Measurements from ENCODE around the gene BRAP.
"Not testable (repeated sequence)": the region's sequence is repeated elsewhere in the genome, so short reads cannot be mapped to it uniquely, and the experiment has no call there.

The BRAP gene

GRCh38 chr12:111685811-111686573, at the start of gene BRAP, which contains the start of gene ACAD10:
TSS of gene BRAP (minus strand) at chr12:111685956. CDS start at chr12:111685792, 164 bp downstream.
TSS of gene ACAD10 (plus strand) at chr12:111686053. CDS start at chr12:111692710, 6,657 bp downstream.
- DNase-seq, result peak; percentile 80 to 92

- DNase-seq, result no peak
Observed at GRCh38 chr12:111733340-111733915, 47.7 kb upstream of the BRAP start.

DNA sequence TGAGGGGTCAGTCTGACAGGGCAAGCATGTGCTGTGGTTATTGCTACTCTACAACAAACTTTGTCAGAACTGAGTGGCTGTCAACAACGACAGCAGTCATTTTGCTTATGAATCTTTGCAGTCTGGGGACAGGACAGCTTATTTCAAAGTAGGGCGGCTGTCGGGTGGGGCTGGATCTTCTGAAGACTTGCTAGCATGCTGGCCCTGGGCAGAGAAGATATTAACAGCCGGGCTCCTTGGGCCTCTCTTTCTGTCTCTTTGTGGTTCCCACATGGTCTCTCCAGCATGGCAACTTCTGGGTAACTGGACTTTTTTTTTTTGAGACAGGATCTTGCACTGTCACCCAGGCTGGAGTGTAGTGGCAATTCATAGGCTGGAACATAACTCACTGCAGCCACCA, 47.0 kb upstream of the BRAP start:
- no peak for DNase-seq

DNA sequence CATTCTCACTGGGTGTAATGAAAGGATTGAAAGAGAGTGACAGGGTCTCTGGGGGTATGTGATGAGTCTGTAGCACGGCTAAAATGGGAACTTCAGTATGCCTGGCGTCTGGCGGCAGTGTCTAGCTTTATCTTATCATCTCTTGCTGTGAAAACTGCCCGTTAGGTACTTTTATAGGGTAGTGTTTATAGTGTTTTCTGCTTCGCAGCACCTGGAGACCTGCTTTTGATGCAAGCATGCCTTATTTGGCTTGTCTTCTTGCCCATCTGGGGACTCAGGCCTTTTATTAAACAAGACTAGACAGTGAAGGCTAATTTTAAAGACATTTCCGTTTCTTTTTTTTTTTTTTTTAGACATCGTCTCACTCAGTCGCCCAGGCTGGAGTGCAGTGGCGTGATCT, 44.7 kb upstream of the BRAP start:
- DNase-seq, result no peak

DNA sequence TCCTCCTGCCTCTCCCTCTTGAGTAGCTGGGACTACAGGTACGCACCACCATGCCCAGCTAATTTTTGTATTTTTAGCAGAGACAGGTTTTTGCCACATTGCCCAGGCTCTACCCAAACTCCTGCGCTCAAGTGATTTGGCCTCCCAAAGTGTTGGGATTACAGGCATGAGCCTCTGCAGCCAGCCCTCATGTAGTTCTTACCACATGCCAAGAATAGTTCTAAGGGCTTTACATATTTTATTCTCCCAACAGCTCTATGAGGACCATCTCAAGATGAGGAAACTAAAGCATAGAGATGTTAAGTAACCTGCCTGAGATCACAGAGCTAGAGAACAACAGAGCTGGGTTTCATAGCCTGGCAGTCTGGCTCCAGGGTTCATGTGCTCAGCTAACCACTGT, 43.0 kb upstream of the BRAP start:
- DNase-seq, result no peak

DNA sequence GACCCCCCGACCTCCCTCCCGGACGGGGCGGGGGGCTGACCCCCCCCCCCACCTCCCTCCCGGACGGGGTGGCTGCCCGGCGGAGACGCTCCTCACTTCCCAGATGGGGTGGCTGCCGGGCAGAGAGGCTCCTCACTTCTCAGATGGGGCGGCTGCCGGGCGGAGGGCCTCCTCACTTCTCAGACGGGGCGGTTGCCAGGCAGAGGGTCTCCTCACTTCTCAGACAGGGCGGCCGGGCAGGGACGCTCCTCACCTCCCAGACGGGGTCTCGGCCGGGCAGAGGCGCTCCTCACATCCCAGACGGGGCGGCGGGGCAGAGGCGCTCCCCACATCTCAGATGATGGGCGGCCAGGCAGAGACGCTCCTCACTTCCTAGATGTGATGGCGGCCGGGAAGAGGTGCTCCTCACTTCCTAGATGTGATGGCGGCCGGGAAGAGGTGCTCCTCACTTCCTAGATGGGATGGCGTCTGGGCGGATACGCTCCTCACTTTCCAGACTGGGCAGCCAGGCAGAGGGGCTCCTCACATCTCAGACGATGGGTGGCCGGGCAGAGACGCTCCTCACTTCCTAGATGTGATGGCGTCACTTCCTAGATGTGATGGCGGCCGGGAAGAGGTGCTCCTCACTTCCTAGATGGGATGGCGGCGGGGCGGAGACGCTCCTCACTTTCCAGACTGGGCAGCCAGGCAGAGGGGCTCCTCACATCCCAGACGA, 38.0 kb upstream of the BRAP start:
- not testable (repeated sequence) for DNase-seq

- no peak for DNase-seq
Observed at GRCh38 chr12:111720457-111720856, 34.7 kb upstream of the BRAP start.

GRCh38 chr12:111719316-111719715, 33.6 kb upstream of the BRAP start:
- not testable (repeated sequence) for DNase-seq

GRCh38 chr12:111715279-111715678, 29.5 kb upstream of the BRAP start:
- DNase-seq, result peak in 1 of 2 experiments; percentile 7

DNA sequence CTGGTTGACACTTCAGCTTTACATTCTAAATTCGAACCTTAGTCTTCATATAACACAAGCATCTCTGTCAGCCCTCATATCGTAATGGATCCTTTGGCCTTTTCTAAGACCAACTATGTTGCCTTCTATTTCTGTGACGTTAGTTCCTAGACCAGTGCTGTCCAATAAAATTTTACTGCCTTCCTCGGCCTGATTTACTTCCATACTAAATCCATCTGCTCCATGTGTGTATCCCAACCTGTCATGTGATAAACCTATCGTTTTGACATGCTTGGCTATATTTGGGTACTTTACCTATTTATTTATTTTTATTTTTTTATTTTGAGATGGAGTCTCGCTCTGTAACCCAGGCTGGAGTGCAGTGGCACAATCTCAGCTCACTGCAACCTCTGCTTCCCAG, 20.4 kb upstream of the BRAP start:
- DNase-seq, result no peak

GRCh38 chr12:111705672-111706071, 19.9 kb upstream of the BRAP start:
- DNase-seq, result no peak

DNA sequence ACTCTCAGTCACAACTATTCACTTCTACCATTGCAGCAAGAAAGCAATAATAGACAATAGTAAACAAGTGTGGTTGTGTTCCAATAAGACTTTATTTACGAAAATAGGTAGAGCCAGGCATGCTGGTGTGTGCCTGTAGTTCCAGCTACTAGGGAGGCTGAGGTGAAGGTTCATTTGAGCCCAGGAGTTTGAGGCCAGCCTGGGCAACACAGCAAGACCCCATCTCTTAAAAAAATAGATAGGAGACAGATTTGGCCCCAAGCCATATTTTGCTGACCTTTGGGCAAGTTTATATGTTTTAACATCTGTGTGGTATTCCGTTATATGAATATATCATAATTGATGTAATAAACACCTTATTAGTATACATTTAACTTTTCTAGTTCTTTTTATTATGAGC, 14.2 kb upstream of the BRAP start:
- DNase-seq, result no peak

- DNase-seq, result no peak
Observed at GRCh38 chr12:111693818-111694217, 8.1 kb upstream of the BRAP start.

DNA sequence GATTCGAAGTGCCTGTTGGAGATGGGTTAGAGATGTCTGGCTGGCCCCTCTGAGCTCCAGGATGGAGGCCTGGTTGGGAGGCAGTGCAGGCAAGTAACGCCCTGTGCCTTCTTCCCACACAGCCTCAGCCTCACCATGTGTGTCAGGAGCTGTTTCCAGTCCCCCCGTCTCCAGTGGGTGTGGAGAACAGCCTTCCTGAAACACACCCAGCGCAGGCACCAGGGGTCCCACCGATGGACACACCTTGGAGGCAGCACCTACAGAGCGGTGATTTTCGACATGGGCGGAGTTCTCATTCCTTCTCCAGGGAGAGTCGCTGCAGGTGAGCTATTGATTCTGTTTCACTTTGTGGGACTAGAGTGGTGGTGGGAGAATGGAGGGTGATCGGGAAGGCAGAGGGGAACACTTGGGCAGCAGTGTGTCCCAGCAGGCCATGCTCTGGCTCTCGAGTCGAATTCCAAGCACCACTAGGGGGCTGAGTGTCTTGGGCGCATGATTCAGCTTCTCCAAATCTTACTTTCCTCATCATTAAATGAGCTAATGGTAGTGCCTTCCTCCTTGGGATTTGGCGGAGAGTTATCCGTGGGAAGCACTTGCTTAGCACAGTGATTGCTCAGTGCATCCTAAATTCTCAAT, 6.9 kb upstream of the BRAP start:
- DNase-seq, result no peak

GRCh38 chr12:111691262-111691661, 5.5 kb upstream of the BRAP start:
- DNase-seq, result no peak

DNA sequence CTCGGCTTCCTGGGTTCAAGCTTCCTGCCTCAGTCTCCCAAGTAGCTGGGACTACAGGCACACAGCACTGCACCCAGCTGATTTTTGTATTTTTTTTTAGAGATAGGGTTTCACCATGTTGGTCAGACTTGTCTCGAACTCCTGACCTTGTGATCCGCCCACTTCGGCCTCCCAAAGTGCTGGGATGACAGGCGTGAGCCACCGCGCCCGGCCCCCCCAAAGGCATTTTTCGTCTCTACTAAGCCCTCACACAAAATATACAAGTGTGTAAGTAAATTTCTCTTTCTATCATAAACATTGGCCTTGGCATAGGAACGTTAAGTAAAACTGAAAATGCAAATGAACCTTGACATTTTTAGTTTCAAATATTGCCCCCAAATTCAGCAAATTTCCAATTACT, 2.2 kb upstream of the BRAP start:
- no peak for DNase-seq

GRCh38 chr12:111687255-111687654, 1.5 kb upstream of the BRAP start:
- peak in 1 of 2 experiments; percentile 8 for DNase-seq

DNA sequence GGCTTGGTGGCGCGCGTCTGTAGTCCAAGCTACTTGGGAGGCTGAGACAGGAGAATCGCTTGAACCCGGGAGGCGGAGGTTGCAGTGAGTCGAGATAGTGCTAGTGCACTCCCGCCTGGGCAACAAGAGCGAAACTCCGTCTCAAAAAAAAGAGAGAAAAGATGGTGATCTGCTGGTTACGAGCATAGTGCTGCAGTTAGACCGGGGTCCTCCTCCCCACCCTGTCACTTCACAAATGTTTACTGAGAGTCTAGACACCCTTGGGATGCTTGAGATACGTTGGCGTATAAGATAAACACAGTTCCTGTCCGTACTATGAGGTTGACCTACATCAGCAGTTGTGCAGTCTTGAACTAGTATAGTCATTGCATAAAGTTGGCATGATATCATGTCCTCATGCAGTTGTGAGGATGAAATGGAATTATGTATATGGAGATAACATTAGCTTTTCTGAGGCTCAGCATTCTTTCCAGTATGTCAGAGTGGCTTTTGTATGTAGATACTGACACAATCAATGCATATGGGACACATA, 884 bp upstream of the BRAP start:
- DNase-seq, result no peak

DNA sequence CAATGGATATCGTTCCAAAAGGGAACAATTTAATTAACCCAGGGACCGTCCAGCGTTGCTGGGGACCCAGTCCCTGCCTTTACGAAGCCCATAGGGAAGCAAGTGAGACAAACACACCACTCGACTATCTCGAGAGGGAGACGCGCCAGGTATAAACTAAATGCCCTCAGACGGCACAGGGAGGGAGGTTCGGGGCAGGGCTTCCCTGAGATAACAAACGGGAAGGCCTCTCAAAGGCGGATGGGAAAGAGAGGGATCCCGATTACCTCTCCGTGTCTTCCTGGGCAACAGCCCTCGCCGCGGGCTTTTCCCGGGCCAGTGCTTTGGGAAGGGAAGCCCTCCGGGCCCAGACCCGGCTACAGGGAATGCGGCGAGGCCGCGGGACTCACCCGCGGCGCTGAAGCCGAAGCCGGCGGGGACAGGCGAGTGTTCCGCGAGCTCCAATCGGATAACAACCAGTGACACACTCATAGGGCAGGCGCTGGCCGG, 390 bp downstream of the BRAP start:
- no peak for DNase-seq

DNA sequence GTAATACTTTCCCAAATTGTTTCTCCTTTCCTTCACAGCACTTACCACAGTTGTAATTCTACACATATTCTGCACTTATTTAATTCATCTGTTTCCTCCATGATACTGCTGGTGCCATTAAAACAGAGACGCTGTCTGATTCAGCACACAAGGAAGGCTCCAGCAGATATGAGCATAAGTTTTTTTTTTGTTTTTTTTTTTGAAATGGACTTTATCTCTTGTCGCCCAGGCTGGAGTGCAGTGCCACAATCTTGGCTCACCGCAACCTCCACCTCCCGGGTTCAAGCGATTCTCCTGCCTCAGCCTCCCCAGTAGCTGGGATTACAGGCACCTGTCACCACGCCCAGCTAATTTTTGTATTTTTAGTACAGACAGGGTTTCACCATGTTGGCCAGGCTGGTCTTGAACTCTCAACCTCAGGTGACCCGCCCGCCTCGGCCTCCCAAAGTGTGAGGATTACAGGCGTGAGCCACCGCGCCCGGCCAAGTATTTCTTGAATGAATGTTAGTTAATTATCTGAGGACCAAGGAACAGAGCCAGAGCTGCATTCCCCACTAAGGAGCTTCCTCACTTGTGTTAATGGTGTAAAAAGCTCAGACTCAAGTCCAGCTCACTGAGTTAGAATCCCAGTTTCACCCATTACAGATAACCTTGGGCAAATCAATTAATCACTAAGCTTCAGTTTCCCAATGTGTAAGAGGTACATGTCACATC, 1.1 kb downstream of the BRAP start:
- not testable (repeated sequence) for DNase-seq

DNA sequence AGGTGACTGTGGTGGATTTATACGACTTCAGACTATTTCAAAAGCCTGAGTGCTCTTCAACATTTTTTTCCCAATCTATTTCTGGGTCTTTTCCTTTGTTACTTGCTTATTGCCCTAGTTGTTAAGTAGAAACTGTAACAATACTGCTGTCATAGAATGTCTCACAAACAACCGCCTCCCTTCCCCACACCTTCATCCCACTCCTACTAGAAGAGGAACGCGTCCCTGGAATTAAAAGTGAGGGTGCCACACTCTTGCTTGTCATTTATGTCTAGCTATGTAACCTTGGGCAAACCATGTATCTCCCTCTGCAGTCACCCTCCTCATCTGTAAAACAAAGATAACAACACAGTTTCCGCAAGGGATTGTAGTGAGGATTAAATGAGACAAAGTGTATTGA, 8.6 kb downstream of the BRAP start:
- DNase-seq, result no peak

GRCh38 chr12:111673503-111673902, 12.3 kb downstream of the BRAP start:
- DNase-seq, result no peak
